Epithelial cell of esophagus (primary cell): ENCODE results near the gene ARL3.
A peak's percentile ranks its signal among the peaks of the same experiment; 100 is the strongest.

Source experiments
- DNase-seq: peaks from one replicate; pipeline ENCODE4 v3.0.0; 2010; ENCODE audit warnings: low read depth
- H3K4me3 ChIP-seq: 2 replicates; pipeline ENCODE4 v1.5.1; 2011; ENCODE audit warnings: mild to moderate bottlenecking, low read length, control low read depth
- CTCF ChIP-seq: IDR thresholded peaks from 2 replicates; pipeline ENCODE4 v1.5.1; 2011; ENCODE audit warnings: low read depth, mild to moderate bottlenecking, low read length, control low read depth, inconsistent platforms; ENCODE audit not compliant: insufficient read depth; ENCODE audit errors: missing control alignments

Gene ARL3

GRCh38 chr10:102691285-102692066 lies 22.7 kb downstream of the ARL3 start:
- no peak for DNase-seq
- no peak for TF ChIP-seq CTCF
- no peak overlapping the region for H3K4me3 ChIP-seq

- H3K4me3 ChIP-seq: no peak overlapping the region
- no peak for TF ChIP-seq CTCF
- no peak for DNase-seq
These were observed 30.5 kb downstream of the ARL3 start for GRCh38 chr10:102683736-102684135.

- no peak for TF ChIP-seq CTCF
- no peak for DNase-seq
- H3K4me3 ChIP-seq: no peak overlapping the region
These were observed 31.2 kb downstream of the ARL3 start for GRCh38 chr10:102682981-102683380.

GRCh38 chr10:102682416-102682815 lies 31.8 kb downstream of the ARL3 start:
- H3K4me3 ChIP-seq: no peak overlapping the region
- TF ChIP-seq CTCF: no peak
- DNase-seq: peak; percentile 41

- H3K4me3 ChIP-seq: no peak overlapping the region
- DNase-seq: no peak
- no peak for TF ChIP-seq CTCF
These were observed 32.5 kb downstream of the ARL3 start for GRCh38 chr10:102681696-102682095.

GRCh38 chr10:102679596-102679995 lies 34.6 kb downstream of the ARL3 start:
- no peak for DNase-seq
- H3K4me3 ChIP-seq: no peak overlapping the region
- no peak for TF ChIP-seq CTCF

GRCh38 chr10:102678842-102679289 lies 35.3 kb downstream of the ARL3 start:
- peak; percentile 61 for TF ChIP-seq CTCF
- DNase-seq: peak; percentile 58
- no peak overlapping the region for H3K4me3 ChIP-seq
